ENCODE results near the gene PIN1.

PIN1 gene

GRCh38 chr19:9857076-9857721 is 22.1 kb downstream of the PIN1 start:
- DNase-seq, result no peak

- no peak for DNase-seq
Measured at GRCh38 chr19:9857920-9858746, 23.0 kb downstream of the PIN1 start.

- DNase-seq, result no peak
Measured at GRCh38 chr19:9858766-9859165, 23.6 kb downstream of the PIN1 start.

- no peak for DNase-seq
Measured at GRCh38 chr19:9860407-9860806, 25.3 kb downstream of the PIN1 start.

GRCh38 chr19:9861503-9861902 is 26.4 kb downstream of the PIN1 start:
- no peak for DNase-seq

- no peak for DNase-seq
Measured at GRCh38 chr19:9862938-9863337, 27.8 kb downstream of the PIN1 start.

- no peak for DNase-seq
Measured at GRCh38 chr19:9863759-9864158, 28.6 kb downstream of the PIN1 start.

- no peak for DNase-seq
Measured at GRCh38 chr19:9865732-9866501, 30.8 kb downstream of the PIN1 start.

GRCh38 chr19:9868983-9869617 is 34.0 kb downstream of the PIN1 start:
- DNase-seq, result no peak

GRCh38 chr19:9871626-9872338 is 36.7 kb downstream of the PIN1 start:
- no peak for DNase-seq

GRCh38 chr19:9872618-9873242 is 37.6 kb downstream of the PIN1 start:
- no peak for DNase-seq

GRCh38 chr19:9875031-9875627 is 40.0 kb downstream of the PIN1 start:
- DNase-seq, result no peak

GRCh38 chr19:9875796-9876195 is 40.7 kb downstream of the PIN1 start:
- DNase-seq, result no peak

- DNase-seq, result no peak
Measured at GRCh38 chr19:9877780-9878510, 42.8 kb downstream of the PIN1 start.

GRCh38 chr19:9878511-9879196 is 43.5 kb downstream of the PIN1 start:
- no peak for DNase-seq

GRCh38 chr19:9881720-9882119 is 46.6 kb downstream of the PIN1 start:
- DNase-seq, result no peak

GRCh38 chr19:9883231-9883758 is 48.2 kb downstream of the PIN1 start:
- DNase-seq, result no peak

GRCh38 chr19:9883764-9884163 is 48.6 kb downstream of the PIN1 start:
- DNase-seq, result no peak

- no peak for DNase-seq
Measured at GRCh38 chr19:9885077-9885552, 50.0 kb downstream of the PIN1 start.
